Sigmoid colon (tissue), 4 donors: ENCODE results near the gene GTF2H2.
"Not testable (repeated sequence)": the region's sequence is repeated elsewhere in the genome, so short reads cannot be mapped to it uniquely, and the experiment has no call there.

Experiments used
- CTCF ChIP-seq, 4 experiments: fragments of 450-650 bp in 3 of 4; fragments of 200-600 bp in 1 of 4; IDR thresholded peaks; one replicate each; pipeline ENCODE4 v1.5.1; 2016 to 2019; ENCODE audit warnings: antibody characterized with exemption in 4 of 4, mild to moderate bottlenecking in 3 of 4, moderate library complexity in 2 of 4
- EP300 ChIP-seq, 4 donors: sonication (generic); formaldehyde crosslinking; IDR thresholded peaks; one replicate each; pipeline ENCODE4 v1.6.1; 2017; ENCODE audit warnings: antibody characterized with exemption in 4 of 4
- POLR2A ChIP-seq, 2 donors: fragments of 450-650 bp; IDR thresholded peaks; one replicate each; pipeline ENCODE4 v1.6.1; 2016; ENCODE audit warnings: antibody characterized with exemption in 2 of 2, mild to moderate bottlenecking in 2 of 2, moderate library complexity in 2 of 2

GRCh38 chr5:71059426-71059825 is 8.1 kb downstream of the GTF2H2 start:
- TF ChIP-seq CTCF, POLR2A, EP300 (IDR thresholded peaks at IDR 0.05): not testable (repeated sequence)
